Activated gamma-delta T cell treated with anti-CD3 and anti-CD28 coated beads, Interleukin-2, amount 50 U/mL, for 16 hours (primary cell): Measurements from ENCODE around the gene WSCD1.

ENCODE experiments used
- DNase-seq: peaks from one replicate; pipeline ENCODE4 v3.0.0-alpha.2; 2020; ENCODE audit warnings: low read depth

WSCD1 gene

GRCh38 chr17:6061290-6061689 lies 8.9 kb upstream of the WSCD1 start:
- no peak for DNase-seq

GRCh38 chr17:6064868-6065267 lies 5.3 kb upstream of the WSCD1 start:
- no peak for DNase-seq

- DNase-seq = no peak
These were observed 4.8 kb upstream of the WSCD1 start for GRCh38 chr17:6065351-6065750.

GRCh38 chr17:6066183-6066948 lies 3.8 kb upstream of the WSCD1 start:
- DNase-seq = no peak

- no peak for DNase-seq
These were observed 3.1 kb upstream of the WSCD1 start for GRCh38 chr17:6067060-6067459.

- DNase-seq = no peak
These were observed 292 bp downstream of the WSCD1 start for GRCh38 chr17:6070430-6070912.

GRCh38 chr17:6070913-6071511 lies 833 bp downstream of the WSCD1 start:
- DNase-seq = no peak

GRCh38 chr17:6071528-6072065 lies 1.4 kb downstream of the WSCD1 start:
- no peak for DNase-seq

GRCh38 chr17:6072157-6072556 lies 2.0 kb downstream of the WSCD1 start:
- no peak for DNase-seq

- DNase-seq = no peak
These were observed 2.4 kb downstream of the WSCD1 start for GRCh38 chr17:6072611-6073010.

- no peak for DNase-seq
These were observed 3.4 kb downstream of the WSCD1 start for GRCh38 chr17:6073620-6074019.

GRCh38 chr17:6075050-6075449 lies 4.9 kb downstream of the WSCD1 start:
- DNase-seq = no peak

- DNase-seq = no peak
These were observed 5.7 kb downstream of the WSCD1 start for GRCh38 chr17:6075845-6076244.

GRCh38 chr17:6077752-6078151 lies 7.6 kb downstream of the WSCD1 start:
- DNase-seq = no peak

GRCh38 chr17:6078458-6078871 lies 8.3 kb downstream of the WSCD1 start:
- no peak for DNase-seq

GRCh38 chr17:6079155-6079888 lies 9.1 kb downstream of the WSCD1 start:
- DNase-seq = no peak

GRCh38 chr17:6079960-6080359 lies 9.8 kb downstream of the WSCD1 start:
- no peak for DNase-seq

- DNase-seq = no peak
These were observed 10.7 kb downstream of the WSCD1 start for GRCh38 chr17:6080711-6081430.

- no peak for DNase-seq
These were observed 12.2 kb downstream of the WSCD1 start for GRCh38 chr17:6082335-6082734.

GRCh38 chr17:6084311-6085161 lies 14.4 kb downstream of the WSCD1 start:
- no peak for DNase-seq

- DNase-seq = no peak
These were observed 15.6 kb downstream of the WSCD1 start for GRCh38 chr17:6085812-6086211.
